Neuronal stem cell (in vitro differentiated cells): ENCODE results near the gene MRPL24.

Source experiments
- DNase-seq: peaks from one replicate; pipeline ENCODE4 v3.0.0-alpha.2; 2013; ENCODE audit warnings: low spot score
- H2AFZ ChIP-seq: one replicate; pipeline ENCODE4 v1.6.1; 2013; ENCODE audit warnings: mild to moderate bottlenecking, low read length, inconsistent platforms
- H2AK5ac ChIP-seq: 2 replicates; pipeline ENCODE4 v1.6.1; 2013; ENCODE audit warnings: low read depth, mild to moderate bottlenecking, inconsistent platforms, low read length, moderate library complexity, mixed read lengths
- H2BK120ac ChIP-seq: 2 replicates; pipeline ENCODE4 v1.6.1; 2013; ENCODE audit warnings: low read depth, mild to moderate bottlenecking, inconsistent platforms, low read length, moderate library complexity, mixed read lengths
- H2BK12ac ChIP-seq: one replicate; pipeline ENCODE4 v1.6.1; 2013; ENCODE audit warnings: low read length, inconsistent platforms
- H2BK15ac ChIP-seq: 2 replicates; pipeline ENCODE4 v1.6.1; 2013; ENCODE audit warnings: mild to moderate bottlenecking, low read length, inconsistent platforms, mixed read lengths
- H2BK5ac ChIP-seq: one replicate; pipeline ENCODE4 v1.6.1; 2013; ENCODE audit warnings: inconsistent platforms, mild to moderate bottlenecking, low read length, moderate library complexity
- H3K14ac ChIP-seq: one replicate; pipeline ENCODE4 v1.6.1; 2013; ENCODE audit warnings: low read length, inconsistent platforms
- H3K18ac ChIP-seq: 2 replicates; pipeline ENCODE4 v1.6.1; 2013; ENCODE audit warnings: low read length, inconsistent platforms
- H3K23ac ChIP-seq: 2 replicates; pipeline ENCODE4 v1.6.1; 2013; ENCODE audit warnings: low read depth, mild to moderate bottlenecking, mixed read lengths, low read length, inconsistent platforms; ENCODE audit not compliant: poor library complexity
- H3K27ac ChIP-seq: replicated peaks from 3 replicates; pipeline ENCODE4 v1.5.1; 2013; ENCODE audit warnings: low read length, inconsistent platforms
- H3K27me3 ChIP-seq, 3 experiments: 2 replicates each; pipeline ENCODE4 v1.6.1; 2013; ENCODE audit warnings: low read length in 3 of 3, mild to moderate bottlenecking in 2 of 3, inconsistent platforms in 1 of 3, low read depth in 1 of 3, mixed read lengths in 1 of 3, moderate library complexity in 1 of 3; ENCODE audit not compliant: control insufficient read depth in 3 of 3, insufficient read depth in 3 of 3
- H3K36me3 ChIP-seq, 2 donors: replicated peaks in 1 of 2; 2 replicates each; pipeline ENCODE4 v1.6.1; 2013; ENCODE audit warnings: low read length in 2 of 2; ENCODE audit not compliant: control insufficient read depth in 2 of 2, insufficient read depth in 2 of 2
- H3K4ac ChIP-seq: 2 replicates; pipeline ENCODE4 v1.6.1; 2013; ENCODE audit warnings: inconsistent platforms, mild to moderate bottlenecking, low read length, moderate library complexity
- H3K4me1 ChIP-seq, 2 donors: 1 replicate in 1 of 2; 2 replicates in 1 of 2; pipeline ENCODE4 v1.6.1; 2013; ENCODE audit warnings: low read length in 2 of 2, low read depth in 1 of 2; ENCODE audit not compliant: control insufficient read depth in 2 of 2, insufficient read depth in 1 of 2
- H3K4me2 ChIP-seq: one replicate; pipeline ENCODE4 v1.6.1; 2013; ENCODE audit warnings: mild to moderate bottlenecking, low read length, inconsistent platforms; ENCODE audit not compliant: insufficient read depth, poor library complexity, severe bottlenecking
- H3K4me3 ChIP-seq, 2 donors: 2 replicates each; pipeline ENCODE4 v1.5.1; 2013; ENCODE audit warnings: low read length in 2 of 2, mild to moderate bottlenecking in 2 of 2, inconsistent platforms in 1 of 2, moderate library complexity in 1 of 2
- H3K79me1 ChIP-seq: one replicate; pipeline ENCODE4 v1.6.1; 2013; ENCODE audit warnings: low read depth, mild to moderate bottlenecking, inconsistent platforms, low read length, moderate library complexity
- H3K9ac ChIP-seq: one replicate; pipeline ENCODE4 v1.6.1; 2013; ENCODE audit warnings: mild to moderate bottlenecking, low read depth, low read length, inconsistent platforms; ENCODE audit not compliant: poor library complexity
- H3K9me3 ChIP-seq, 2 donors: replicated peaks in 1 of 2; 2 replicates each; pipeline versions ENCODE3 to v1.6.1; 2013; ENCODE audit warnings: low read length in 2 of 2, mild to moderate bottlenecking in 2 of 2, inconsistent platforms in 1 of 2, low read depth in 1 of 2, mixed read lengths in 1 of 2, moderate library complexity in 1 of 2; ENCODE audit not compliant: control insufficient read depth in 2 of 2, insufficient read depth in 1 of 2
- H4K8ac ChIP-seq: one replicate; pipeline ENCODE4 v1.6.1; 2013; ENCODE audit warnings: low read depth, mild to moderate bottlenecking, inconsistent platforms, low read length, moderate library complexity
- H4K91ac ChIP-seq: one replicate; pipeline ENCODE4 v1.6.1; 2013; ENCODE audit warnings: low read length, low read depth, mild to moderate bottlenecking, inconsistent platforms; ENCODE audit not compliant: poor library complexity
- WGBS, 2 donors: extraction: QIAGEN DNeasy Blood & Tissue Kit; methylation state at CpG; one replicate each; pipeline ENCODE4 v1.1.7; 2013; ENCODE audit warnings: missing lambda C conversion rate in 2 of 2, mixed read lengths in 1 of 2; ENCODE audit not compliant: insufficient read length in 2 of 2, insufficient replicate concordance in 1 of 2; ENCODE audit errors: extremely low coverage in 2 of 2; 5-methylcytosine and 5-hydroxymethylcytosine counted together

The MRPL24 gene

DNA sequence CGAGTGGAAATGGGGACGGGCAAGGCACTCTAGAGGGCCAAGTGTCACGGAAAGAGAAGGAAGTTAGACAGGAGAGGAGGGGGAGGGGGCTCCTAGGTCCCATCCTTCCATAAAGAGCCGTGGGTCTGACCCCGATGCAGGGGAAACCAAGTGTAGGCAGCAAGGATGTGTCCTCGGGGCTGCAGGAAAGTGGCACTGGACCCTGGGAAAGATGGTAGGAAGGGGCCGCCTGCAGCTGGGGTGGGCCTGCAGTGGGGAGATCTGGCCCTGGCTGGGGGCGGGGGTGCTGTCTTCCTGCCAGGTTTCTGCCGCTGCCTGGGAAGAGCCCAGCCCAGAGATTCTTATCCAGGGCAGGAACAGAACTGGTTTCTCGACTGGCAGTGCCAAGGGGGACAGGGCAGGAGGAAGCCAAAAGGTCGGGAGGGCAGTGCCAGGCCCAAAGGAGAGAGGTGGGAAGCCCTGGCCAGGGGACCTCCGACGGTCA is 48.4 kb downstream of the MRPL24 start:
- H3K18ac ChIP-seq = peak overlapping the region; percentile 86
- no peaks in the 10 kb centered on the region for H3K36me3 ChIP-seq
- H2BK120ac ChIP-seq = peak overlapping the region; percentile 98
- H3K4me1 ChIP-seq = peaks cover 47 to 54% of the 10 kb centered on the region in 2 donors
- H3K14ac ChIP-seq = no peak overlapping the region
- H2BK12ac ChIP-seq = peak overlapping the region; percentile 95
- peak overlapping the region; percentile 66 for H4K91ac ChIP-seq
- H3K27ac ChIP-seq = peak overlapping the region; percentile 71
- H2BK5ac ChIP-seq = peak overlapping the region; percentile 63
- H2AFZ ChIP-seq = peak overlapping the region; percentile 67
- WGBS, 2 donors = no CpG with 5 or more reads among the region's 13 CpGs
- peak overlapping the region; percentile 52 for H3K23ac ChIP-seq
- peaks cover 0 to 18% (median 0%) of the 10 kb centered on the region in 3 experiments for H3K27me3 ChIP-seq
- H3K4ac ChIP-seq = peak overlapping the region; percentile 80
- peak overlapping the region; percentile 31 for H3K9ac ChIP-seq
- no peak overlapping the region for H3K4me3 ChIP-seq
- H3K9me3 ChIP-seq = no peaks in the 10 kb centered on the region
- no peak overlapping the region for H4K8ac ChIP-seq
- peak overlapping the region; percentile 92 for H2BK15ac ChIP-seq
- no peaks in the 10 kb centered on the region for H3K79me1 ChIP-seq
- H2AK5ac ChIP-seq = peak overlapping the region; percentile 99
- no peak for DNase-seq
- H3K4me2 ChIP-seq = peak overlapping the region; percentile 51

- H4K91ac ChIP-seq = peak overlapping the region; percentile 66
- peak overlapping the region; percentile 67 for H2AFZ ChIP-seq
- no peak overlapping the region for H4K8ac ChIP-seq
- no peak overlapping the region for H3K14ac ChIP-seq
- H2AK5ac ChIP-seq = peak overlapping the region; percentile 99
- H3K4me3 ChIP-seq = peak overlapping the region in 1 of 2 donors; percentile 22
- H3K9me3 ChIP-seq = no peaks in the 10 kb centered on the region
- H3K27ac ChIP-seq = peak overlapping the region; percentile 71
- H3K79me1 ChIP-seq = no peaks in the 10 kb centered on the region
- WGBS, 2 donors = no CpG with 5 or more reads among the region's 20 CpGs
- H2BK12ac ChIP-seq = peak overlapping the region; percentile 95
- peak overlapping the region; percentile 92 for H2BK15ac ChIP-seq
- peak overlapping the region; percentile 52 for H3K23ac ChIP-seq
- H2BK5ac ChIP-seq = peak overlapping the region; percentile 63
- H3K9ac ChIP-seq = no peak overlapping the region
- no peaks in the 10 kb centered on the region for H3K36me3 ChIP-seq
- H3K4ac ChIP-seq = peak overlapping the region; percentile 80
- DNase-seq = no peak
- H3K18ac ChIP-seq = peak overlapping the region; percentile 86
- H3K4me1 ChIP-seq = peaks cover 47 to 51% of the 10 kb centered on the region in 2 donors
- H2BK120ac ChIP-seq = peak overlapping the region; percentile 98
- peak overlapping the region; percentile 36 for H3K4me2 ChIP-seq
- peaks cover 0 to 18% (median 0%) of the 10 kb centered on the region in 3 experiments for H3K27me3 ChIP-seq
These were observed 49.0 kb downstream of the MRPL24 start for GRCh38 chr1:156691665-156692440.

- Histone ChIP-seq H3K9me3 (no peaks in the 10 kb centered on the region), H3K27me3 (peaks cover 0 to 18% (median 0%) of the 10 kb centered on the region in 3 experiments), H3K4me2 (no peak overlapping the region), H3K18ac (peak overlapping the region; percentile 93), H3K79me1 (no peaks in the 10 kb centered on the region), H2AK5ac (peak overlapping the region; percentile 99), H2BK15ac (peak overlapping the region; percentile 49), H4K8ac (no peak overlapping the region), H2BK12ac (peak overlapping the region; percentile 82), H2AFZ (peak overlapping the region; percentile 67), H3K27ac (no peak overlapping the region), H3K9ac (peak overlapping the region; percentile 64), H2BK5ac (peak overlapping the region; percentile 63), H3K4me3 (no peak overlapping the region), H3K23ac (no peak overlapping the region), H3K14ac (no peak overlapping the region), H3K4ac (no peak overlapping the region), H3K36me3 (no peaks in the 10 kb centered on the region), H4K91ac (peak overlapping the region; percentile 19), H3K4me1 (peaks cover 47 to 51% of the 10 kb centered on the region in 2 donors), H2BK120ac (no peak overlapping the region)
- WGBS, 2 donors = no CpG with 5 or more reads among the region's 10 CpGs
- no peak for DNase-seq
These were observed 49.7 kb downstream of the MRPL24 start for GRCh38 chr1:156691191-156691590.

- Histone ChIP-seq H3K23ac (no peak overlapping the region), H4K8ac (no peak overlapping the region), H3K18ac (peak overlapping the region; percentile 93), H3K4me1 (peaks cover 47 to 51% of the 10 kb centered on the region in 2 donors), H3K4me3 (no peak overlapping the region), H2BK120ac (no peak overlapping the region), H2AFZ (no peak overlapping the region), H3K79me1 (no peaks in the 10 kb centered on the region), H2BK15ac (no peak overlapping the region), H3K27me3 (peaks cover 0 to 19% (median 0%) of the 10 kb centered on the region in 3 experiments), H3K4me2 (no peak overlapping the region), H2BK12ac (peak overlapping the region; percentile 82), H3K9ac (no peak overlapping the region), H3K14ac (no peak overlapping the region), H2AK5ac (peak overlapping the region; percentile 99), H4K91ac (peak overlapping the region; percentile 19), H3K27ac (no peak overlapping the region), H3K9me3 (no peaks in the 10 kb centered on the region), H2BK5ac (peak overlapping the region; percentile 63), H3K36me3 (no peaks in the 10 kb centered on the region), H3K4ac (no peak overlapping the region)
- DNase-seq = no peak
- no CpG with 5 or more reads among the region's 8 CpGs for WGBS, 2 donors
These were observed 50.2 kb downstream of the MRPL24 start for GRCh38 chr1:156690675-156691036.
